OCI-LY7 (cell line): ENCODE data around the gene HMBS.

Source experiments
- EZH2phosphoT487 ChIP-seq: fragments of 200-600 bp; sonication (generic); IDR thresholded peaks from 2 replicates; pipeline ENCODE4 v1.6.1; 2018; ENCODE audit warnings: low read depth, borderline replicate concordance, mild to moderate bottlenecking, mixed run types, antibody characterized with exemption, low read length, moderate library complexity, mixed read lengths
- TF ChIP-seq, protein P1 (sequence below): fragments of 200-600 bp; sonication (generic); conservative IDR thresholded peaks from 2 replicates; pipeline ENCODE4 v1.5.1; 2014; ENCODE audit warnings: mild to moderate bottlenecking, antibody characterized with exemption, low read length, moderate library complexity, mixed read lengths

DNA sequence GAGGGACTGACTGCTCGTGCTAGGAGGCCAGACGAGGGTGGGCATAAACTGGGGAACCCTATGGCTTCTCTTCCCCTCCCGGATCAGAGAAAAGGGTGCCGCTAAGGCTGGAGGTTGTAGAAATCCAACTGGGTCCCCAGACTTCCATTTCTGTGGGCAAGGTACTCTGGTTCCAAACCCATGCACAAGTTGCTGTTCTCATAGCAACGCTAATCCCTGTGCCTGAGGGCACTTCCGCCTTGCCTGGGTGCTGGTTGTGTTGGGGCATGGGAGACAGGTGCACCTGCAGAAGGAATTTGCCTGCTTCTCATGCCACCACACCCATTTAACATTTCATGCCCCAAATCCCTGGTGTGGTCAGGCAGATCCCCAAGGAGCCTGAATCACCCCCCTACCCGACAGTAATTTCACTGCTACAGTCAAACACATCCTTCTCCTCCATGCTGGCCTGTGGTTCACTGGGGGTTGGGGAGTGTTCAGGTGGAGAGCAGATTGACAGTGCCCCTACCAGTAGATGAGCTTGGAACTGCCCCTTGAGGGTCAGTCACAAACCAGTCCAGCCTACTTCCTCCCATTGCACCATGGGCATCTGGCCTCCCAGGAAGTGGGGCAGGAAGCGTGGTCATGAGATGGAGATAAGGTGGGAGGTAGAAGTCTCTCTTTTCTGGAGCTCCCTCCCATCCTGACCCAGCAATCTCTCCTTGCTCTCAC, 23.6 kb downstream of the HMBS start:
- no peak for TF ChIP-seq EZH2phosphoT487
- TF ChIP-seq, protein P1, sequence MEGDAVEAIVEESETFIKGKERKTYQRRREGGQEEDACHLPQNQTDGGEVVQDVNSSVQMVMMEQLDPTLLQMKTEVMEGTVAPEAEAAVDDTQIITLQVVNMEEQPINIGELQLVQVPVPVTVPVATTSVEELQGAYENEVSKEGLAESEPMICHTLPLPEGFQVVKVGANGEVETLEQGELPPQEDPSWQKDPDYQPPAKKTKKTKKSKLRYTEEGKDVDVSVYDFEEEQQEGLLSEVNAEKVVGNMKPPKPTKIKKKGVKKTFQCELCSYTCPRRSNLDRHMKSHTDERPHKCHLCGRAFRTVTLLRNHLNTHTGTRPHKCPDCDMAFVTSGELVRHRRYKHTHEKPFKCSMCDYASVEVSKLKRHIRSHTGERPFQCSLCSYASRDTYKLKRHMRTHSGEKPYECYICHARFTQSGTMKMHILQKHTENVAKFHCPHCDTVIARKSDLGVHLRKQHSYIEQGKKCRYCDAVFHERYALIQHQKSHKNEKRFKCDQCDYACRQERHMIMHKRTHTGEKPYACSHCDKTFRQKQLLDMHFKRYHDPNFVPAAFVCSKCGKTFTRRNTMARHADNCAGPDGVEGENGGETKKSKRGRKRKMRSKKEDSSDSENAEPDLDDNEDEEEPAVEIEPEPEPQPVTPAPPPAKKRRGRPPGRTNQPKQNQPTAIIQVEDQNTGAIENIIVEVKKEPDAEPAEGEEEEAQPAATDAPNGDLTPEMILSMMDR: no peak
